GM12891 (cell line): ENCODE results near the gene NONO.

Source experiments
- POLR2A ChIP-seq: IDR thresholded peaks from 2 replicates; pipeline ENCODE4 v1.6.1; 2011; ENCODE audit warnings: low read depth, low read length, control low read depth
- POLR2AphosphoS5 ChIP-seq: IDR thresholded peaks from 2 replicates; pipeline ENCODE4 v1.6.1; 2011; ENCODE audit warnings: low read depth, low read length, control low read depth
- POU2F2 ChIP-seq: IDR thresholded peaks from 2 replicates; pipeline ENCODE4 v1.6.1; 2011; ENCODE audit warnings: low read depth, mild to moderate bottlenecking, control low read depth, low read length, moderate library complexity
- TAF1 ChIP-seq: IDR thresholded peaks from 2 replicates; pipeline ENCODE4 v1.6.1; 2011; ENCODE audit warnings: low read depth, low read length, control low read depth

- TF ChIP-seq POLR2AphosphoS5, result no peak
- TF ChIP-seq TAF1, result no peak
- TF ChIP-seq POLR2A, result no peak
- TF ChIP-seq POU2F2, result no peak
These were observed 42.1 kb upstream of the NONO start for GRCh38 chrX:71241301-71241700.
